HUES64 (cell line): ENCODE measurements around the gene TACC3.

Experiments used
- H3K27ac ChIP-seq: 2 replicates; pipeline ENCODE4 v1.7.0; 2013; ENCODE audit warnings: low read depth, low read length, inconsistent platforms
- H3K27me3 ChIP-seq: 2 replicates; pipeline ENCODE4 v1.6.1; 2013; ENCODE audit warnings: mild to moderate bottlenecking, low read length; ENCODE audit not compliant: insufficient read depth
- H3K36me3 ChIP-seq: 2 replicates; pipeline ENCODE4 v1.6.1; 2013; ENCODE audit warnings: mild to moderate bottlenecking, low read length; ENCODE audit not compliant: insufficient read depth
- H3K4me1 ChIP-seq: 2 replicates; pipeline ENCODE4 v1.6.1; 2013; ENCODE audit warnings: mild to moderate bottlenecking, low read length, moderate library complexity; ENCODE audit not compliant: insufficient read depth
- H3K4me3 ChIP-seq: 2 replicates; pipeline ENCODE4 v1.5.1; 2013; ENCODE audit warnings: mild to moderate bottlenecking, low read length, moderate library complexity
- H3K9ac ChIP-seq: 2 replicates; pipeline ENCODE4 v1.6.1; 2013; ENCODE audit warnings: mild to moderate bottlenecking, low read depth, low read length
- H3K9me3 ChIP-seq: 2 replicates; pipeline ENCODE4 v1.6.1; 2013; ENCODE audit warnings: low read depth, low read length; ENCODE audit not compliant: insufficient read depth
- WGBS: fragments of 150-250, 120-280 bp; methylation state at CpG from one replicate; pipeline ENCODE4 v1.1.7; 2013; ENCODE audit warnings: missing lambda C conversion rate; 5-methylcytosine and 5-hydroxymethylcytosine counted together

The TACC3 gene

DNA sequence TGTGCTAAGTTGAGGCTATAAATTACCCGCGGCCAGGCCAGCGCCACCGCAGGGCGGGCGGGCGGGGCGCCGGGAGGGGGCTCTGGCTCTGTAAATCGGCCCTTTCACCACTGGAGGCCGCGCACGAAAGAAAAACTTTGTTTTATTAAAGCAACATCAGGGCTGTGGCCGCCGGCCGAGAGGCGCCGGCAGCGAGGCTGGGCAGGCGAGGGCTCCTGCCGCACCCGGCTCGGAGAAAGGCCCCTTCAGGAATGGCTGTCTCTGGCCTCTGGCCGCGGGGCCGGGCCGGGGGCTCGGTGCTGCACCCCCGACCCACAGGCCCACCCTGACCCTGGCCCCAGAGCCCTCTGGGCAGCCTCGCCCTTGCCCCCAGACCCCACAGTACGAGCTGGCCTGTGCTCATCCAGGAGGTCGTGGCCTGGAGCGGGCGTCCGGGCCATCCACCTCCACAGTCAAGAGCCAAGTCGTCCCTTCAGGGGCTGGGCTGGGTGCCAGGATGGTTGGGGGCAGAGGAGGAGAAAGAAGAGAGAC, 42.3 kb downstream of the TACC3 start:
- WGBS: 59% methylated on average over 36 of the region's 36 CpGs
- Histone ChIP-seq H3K27ac (no peak overlapping the region), H3K36me3 (no peaks in the 10 kb centered on the region), H3K4me3 (no peak overlapping the region), H3K4me1 (peaks cover 20% of the 10 kb centered on the region), H3K27me3 (peaks cover 7% of the 10 kb centered on the region), H3K9ac (no peak overlapping the region), H3K9me3 (no peaks in the 10 kb centered on the region)

DNA sequence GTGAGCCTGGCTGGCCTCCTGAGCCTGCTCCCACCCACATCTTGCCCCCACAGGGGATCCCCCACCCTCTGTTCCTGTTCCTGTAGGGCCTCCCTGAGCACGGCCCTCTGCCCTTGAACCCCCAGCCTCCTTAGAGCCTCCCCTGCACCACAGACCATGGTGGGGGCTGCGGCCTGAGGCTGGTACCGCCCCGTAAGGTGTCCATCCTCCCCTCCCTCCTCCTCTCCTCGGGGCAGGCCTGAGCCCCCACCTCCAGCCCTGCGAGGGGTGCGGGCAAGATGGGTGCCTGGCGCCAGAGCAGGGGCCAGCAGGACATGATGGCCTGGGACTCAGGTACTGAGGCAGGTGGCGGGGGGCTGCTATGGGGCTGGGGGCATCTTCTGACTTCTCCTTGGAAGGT, 43.3 kb downstream of the TACC3 start:
- H3K36me3 ChIP-seq: no peaks in the 10 kb centered on the region
- H3K27me3 ChIP-seq: peaks cover 12% of the 10 kb centered on the region
- H3K27ac ChIP-seq: no peak overlapping the region
- peaks cover 21% of the 10 kb centered on the region for H3K4me1 ChIP-seq
- 94% methylated on average over 9 of the region's 9 CpGs for WGBS
- no peak overlapping the region for H3K9ac ChIP-seq
- H3K4me3 ChIP-seq: no peak overlapping the region
- H3K9me3 ChIP-seq: no peaks in the 10 kb centered on the region

DNA sequence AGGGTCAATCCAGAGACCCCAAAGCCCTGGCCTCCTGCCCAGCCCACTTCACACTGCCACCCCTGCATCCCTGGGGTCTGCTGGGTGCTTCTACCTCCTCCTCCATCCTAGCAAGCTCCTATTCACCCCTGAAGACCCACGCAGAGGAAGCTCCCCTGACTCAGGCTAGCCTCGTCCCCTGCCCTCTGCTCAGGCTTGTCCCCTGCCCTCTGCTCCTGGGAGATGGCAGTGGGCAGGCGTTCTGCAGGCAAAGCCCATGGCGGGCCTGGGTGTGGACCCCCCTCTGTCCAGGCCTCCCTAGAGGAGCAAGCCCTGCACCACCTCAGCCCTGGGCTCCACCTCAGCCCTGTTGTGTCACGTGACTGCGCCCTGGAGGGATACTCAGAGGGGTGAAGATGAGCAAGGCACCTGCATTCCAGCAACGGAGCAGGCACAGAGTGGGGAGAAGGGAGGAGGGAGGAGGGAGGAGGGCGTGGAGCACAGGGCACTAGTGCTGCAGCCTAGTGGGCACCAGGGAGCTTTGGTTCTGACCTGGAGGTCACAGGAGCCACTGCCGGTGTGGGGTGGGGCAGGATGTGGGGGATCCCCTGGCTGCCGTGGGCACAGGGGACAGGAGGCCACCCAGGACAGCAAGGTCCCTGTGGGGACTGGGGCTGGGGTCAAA, 44.2 kb downstream of the TACC3 start:
- Histone ChIP-seq H3K27me3 (peaks cover 12% of the 10 kb centered on the region), H3K4me1 (peaks cover 21% of the 10 kb centered on the region), H3K9ac (no peak overlapping the region), H3K36me3 (no peaks in the 10 kb centered on the region), H3K9me3 (no peaks in the 10 kb centered on the region), H3K27ac (no peak overlapping the region), H3K4me3 (no peak overlapping the region)
- WGBS: 60% methylated on average over 10 of the region's 10 CpGs

DNA sequence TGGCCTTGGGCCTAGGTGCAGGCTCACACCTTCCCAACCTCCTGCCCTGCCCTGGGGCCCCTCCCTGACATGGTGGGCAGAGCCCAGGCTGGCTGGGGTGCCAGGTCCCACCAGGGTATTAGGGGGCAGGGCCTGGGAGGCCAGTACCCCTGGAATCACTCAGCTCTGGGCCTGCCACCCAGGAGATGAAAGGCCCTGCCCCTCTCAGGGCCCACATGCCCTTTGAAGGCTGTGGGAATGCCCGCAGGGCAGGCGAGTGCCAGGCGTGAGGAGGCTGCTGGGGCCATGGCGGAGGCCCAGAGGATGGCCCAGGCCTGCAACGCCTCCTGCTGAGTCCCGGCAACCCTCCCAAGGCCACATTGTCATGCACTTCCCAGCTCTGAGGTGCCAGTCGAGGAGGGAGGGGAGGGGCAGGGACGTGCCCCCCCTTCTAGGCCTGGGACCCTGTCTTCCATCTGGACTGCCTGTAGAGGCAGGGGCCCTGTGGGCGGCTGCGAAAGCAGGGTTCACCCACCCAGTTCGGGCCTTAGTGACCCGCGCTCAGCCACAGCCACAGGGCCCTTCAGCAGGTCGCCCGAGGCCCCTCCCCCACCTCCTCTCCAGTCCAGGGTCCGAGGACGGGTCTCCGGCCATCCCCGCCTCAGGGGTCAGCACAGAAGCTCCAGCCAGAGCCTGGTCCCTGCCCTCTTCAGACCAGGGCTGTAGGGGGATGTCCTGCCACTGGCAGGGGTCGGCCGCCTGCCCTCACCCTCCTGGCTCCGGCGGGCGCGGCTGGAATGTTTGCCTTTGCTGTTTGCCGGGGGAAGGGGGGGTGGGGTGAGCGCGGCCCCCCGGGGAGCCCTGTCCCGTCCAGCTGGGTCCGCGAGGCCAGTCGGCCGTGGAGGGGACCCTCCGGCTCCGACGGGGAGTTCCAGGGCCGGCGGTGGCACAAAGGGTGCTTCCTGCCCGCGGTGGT, 45.1 kb downstream of the TACC3 start:
- Histone ChIP-seq H3K27me3 (peaks cover 12% of the 10 kb centered on the region), H3K9me3 (no peaks in the 10 kb centered on the region), H3K4me3 (peak overlapping the region; percentile 37), H3K4me1 (peaks cover 21% of the 10 kb centered on the region), H3K9ac (peak overlapping the region; percentile 41; the same call in 1 of the 2 replicates), H3K36me3 (no peaks in the 10 kb centered on the region), H3K27ac (peak overlapping the region; percentile 89; the same call in 1 of the 2 replicates)
- 7% methylated on average over 41 of the region's 41 CpGs for WGBS

DNA sequence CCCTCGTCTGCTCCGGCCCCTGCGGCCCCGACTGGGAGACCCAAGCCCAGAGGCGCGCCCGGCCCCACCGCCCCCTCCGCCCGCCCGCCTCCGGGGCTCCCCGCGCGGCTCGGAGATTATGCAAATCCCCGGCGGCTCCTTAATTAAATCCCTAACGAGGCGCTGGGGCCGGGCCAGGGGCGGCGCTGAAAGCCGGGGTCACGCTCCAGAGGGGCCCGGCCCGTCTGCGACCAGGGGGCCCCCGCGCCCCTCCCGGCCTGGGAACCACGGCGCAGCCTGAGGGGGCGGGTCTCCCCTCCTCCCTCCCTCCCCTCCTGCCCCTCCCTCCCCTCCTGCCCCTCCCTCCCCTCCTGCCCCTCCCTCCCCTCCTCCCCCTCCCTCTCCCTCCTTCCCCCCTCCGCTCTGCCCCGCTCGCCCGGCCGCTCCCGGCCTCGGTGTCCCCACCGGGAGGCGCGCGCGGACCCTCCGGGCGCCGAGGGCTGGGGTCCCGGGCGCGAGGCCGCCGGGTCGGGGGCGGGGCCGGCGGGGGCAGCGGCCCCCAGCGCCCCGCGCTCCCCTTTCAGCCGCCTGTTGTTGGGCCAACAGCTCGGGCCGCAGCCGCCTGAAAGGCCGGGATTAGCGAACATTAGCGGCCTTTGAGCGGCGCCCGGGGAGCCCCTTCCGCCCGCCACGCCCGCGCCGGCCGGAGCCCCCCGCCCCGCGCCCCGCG, 45.9 kb downstream of the TACC3 start:
- H3K9me3 ChIP-seq: no peaks in the 10 kb centered on the region
- H3K9ac ChIP-seq: peak overlapping the region; percentile 41; the same call in 1 of the 2 replicates
- H3K27me3 ChIP-seq: peaks cover 12% of the 10 kb centered on the region
- peak overlapping the region; percentile 37 for H3K4me3 ChIP-seq
- H3K27ac ChIP-seq: peak overlapping the region; percentile 89; the same call in 1 of the 2 replicates
- under 1% methylated on average over 80 of the region's 84 CpGs for WGBS
- H3K4me1 ChIP-seq: peaks cover 21% of the 10 kb centered on the region
- no peaks in the 10 kb centered on the region for H3K36me3 ChIP-seq

DNA sequence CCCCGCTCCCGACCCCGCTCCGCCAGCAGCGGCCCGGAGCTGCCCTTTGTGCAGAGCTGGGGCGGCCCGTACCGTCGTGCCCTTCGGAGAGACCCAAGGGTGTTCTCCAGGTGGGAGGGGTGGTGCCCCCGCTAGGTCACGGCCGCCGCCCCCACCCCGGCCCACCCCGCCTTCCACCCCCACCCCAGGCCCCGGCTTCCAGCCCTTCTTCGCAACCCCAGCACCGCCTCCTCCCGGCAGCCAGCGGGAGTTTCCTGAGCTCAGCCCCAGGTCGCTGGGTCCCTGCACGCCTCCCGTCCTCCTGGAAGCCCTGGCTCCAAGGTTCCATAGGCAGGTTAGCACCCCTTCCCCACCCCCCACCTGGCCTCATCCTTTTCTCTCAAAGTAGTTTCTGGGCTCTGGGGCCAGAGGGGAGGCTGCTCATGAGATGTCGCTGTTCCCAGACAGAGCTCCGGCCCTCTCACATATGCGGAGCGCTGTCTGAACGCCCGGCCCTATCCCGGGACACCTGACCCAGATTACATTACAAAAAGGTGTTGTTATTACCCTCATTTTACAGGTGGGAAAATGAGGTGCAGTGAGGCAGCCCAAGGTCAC, 46.5 kb downstream of the TACC3 start:
- H3K9ac ChIP-seq: no peak overlapping the region
- H3K36me3 ChIP-seq: no peaks in the 10 kb centered on the region
- peak overlapping the region; percentile 46; the same call in 1 of the 2 replicates for H3K27ac ChIP-seq
- H3K4me1 ChIP-seq: peaks cover 21% of the 10 kb centered on the region
- peak overlapping the region; percentile 41 for H3K4me3 ChIP-seq
- WGBS: 5% methylated on average over 25 of the region's 32 CpGs
- no peaks in the 10 kb centered on the region for H3K9me3 ChIP-seq
- H3K27me3 ChIP-seq: peaks cover 12% of the 10 kb centered on the region

DNA sequence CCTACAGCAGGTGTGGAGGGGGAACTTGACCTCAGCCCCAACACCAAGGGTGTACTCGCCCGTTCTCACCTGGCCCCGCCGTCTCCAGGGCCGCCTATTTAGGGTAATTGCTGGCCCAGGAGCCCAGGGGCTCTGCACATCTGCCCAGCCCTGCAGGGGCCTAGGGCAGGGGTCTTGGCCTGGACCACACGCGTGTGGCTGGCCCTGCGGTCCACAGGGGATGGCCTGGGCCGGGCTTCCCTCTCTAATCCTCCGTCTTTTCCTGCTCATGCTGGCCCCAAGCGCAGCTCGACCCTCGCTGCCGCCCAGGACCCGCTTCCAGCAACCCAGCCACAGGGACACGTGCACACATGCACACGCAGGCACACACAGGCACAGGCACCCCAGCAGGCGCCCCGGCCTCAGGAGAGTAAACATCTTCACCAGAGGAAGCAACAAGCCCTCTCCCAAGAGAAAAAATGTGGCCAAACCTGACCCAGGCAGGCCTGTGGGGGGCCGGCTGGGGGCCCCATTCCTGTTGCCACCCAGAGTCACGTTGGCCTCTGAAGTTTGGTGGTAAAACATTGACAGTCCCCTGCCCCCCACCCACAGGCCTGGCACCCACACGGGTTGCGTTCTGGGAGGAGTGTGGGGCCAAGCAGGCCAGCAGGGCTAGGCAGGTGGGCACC, 47.2 kb downstream of the TACC3 start:
- Histone ChIP-seq H3K4me3 (peak overlapping the region; percentile 41; the same call in 1 of the 2 replicates), H3K9ac (no peak overlapping the region), H3K9me3 (no peaks in the 10 kb centered on the region), H3K27me3 (peaks cover 12% of the 10 kb centered on the region), H3K27ac (peak overlapping the region; percentile 35; the same call in 1 of the 2 replicates), H3K4me1 (peaks cover 21% of the 10 kb centered on the region), H3K36me3 (no peaks in the 10 kb centered on the region)
- WGBS: 67% methylated on average over 23 of the region's 23 CpGs

DNA sequence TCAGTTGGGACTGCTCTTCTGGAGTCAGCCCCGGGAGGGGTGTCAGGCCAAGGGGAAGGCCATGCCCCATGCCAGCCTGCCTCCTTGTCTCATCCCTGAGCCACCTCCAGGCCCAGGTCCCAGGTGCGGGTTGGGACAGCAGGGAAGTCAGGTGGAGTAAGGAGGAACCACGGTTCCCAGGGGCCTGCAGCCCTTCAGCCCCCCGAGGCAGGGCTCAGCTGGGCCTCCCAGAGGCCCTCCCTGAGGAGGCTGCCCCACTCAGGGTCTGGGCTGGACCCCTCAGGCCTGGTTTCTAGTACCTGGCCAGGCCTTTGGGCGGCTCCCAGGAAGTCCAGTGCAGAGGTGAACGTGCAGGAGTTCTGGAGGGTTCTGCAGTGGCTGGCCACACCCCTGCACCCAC, 48.4 kb downstream of the TACC3 start:
- Histone ChIP-seq H3K27me3 (peaks cover 12% of the 10 kb centered on the region), H3K36me3 (no peaks in the 10 kb centered on the region), H3K27ac (no peak overlapping the region), H3K9ac (no peak overlapping the region), H3K4me3 (no peak overlapping the region), H3K9me3 (no peaks in the 10 kb centered on the region), H3K4me1 (peaks cover 21% of the 10 kb centered on the region)
- WGBS: 93% methylated on average over 6 of the region's 6 CpGs

DNA sequence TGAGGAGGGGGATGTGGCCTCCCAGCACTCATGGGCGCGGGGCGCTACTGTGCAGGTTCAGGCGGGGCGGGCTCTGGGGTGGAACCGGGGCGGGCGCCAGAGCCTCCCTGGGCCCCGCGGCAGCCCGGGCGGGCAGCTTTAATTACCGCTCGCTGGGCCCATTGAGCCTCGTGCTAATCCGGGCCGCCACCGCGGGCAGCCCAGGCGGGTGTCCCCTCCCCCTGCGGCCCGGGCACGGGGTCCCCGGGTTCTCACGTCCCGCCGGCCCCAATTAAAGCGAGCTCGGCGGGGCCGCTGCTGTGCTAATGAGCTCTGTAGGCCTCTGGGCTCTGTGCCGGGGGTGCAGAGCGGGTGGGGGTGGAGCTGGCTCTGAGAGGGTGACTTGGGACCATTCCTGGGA, 48.9 kb downstream of the TACC3 start:
- Histone ChIP-seq H3K9me3 (no peaks in the 10 kb centered on the region), H3K4me3 (no peak overlapping the region), H3K27ac (no peak overlapping the region), H3K9ac (no peak overlapping the region), H3K27me3 (peaks cover 12% of the 10 kb centered on the region), H3K36me3 (no peaks in the 10 kb centered on the region), H3K4me1 (peaks cover 21% of the 10 kb centered on the region)
- WGBS: 74% methylated on average over 31 of the region's 33 CpGs

DNA sequence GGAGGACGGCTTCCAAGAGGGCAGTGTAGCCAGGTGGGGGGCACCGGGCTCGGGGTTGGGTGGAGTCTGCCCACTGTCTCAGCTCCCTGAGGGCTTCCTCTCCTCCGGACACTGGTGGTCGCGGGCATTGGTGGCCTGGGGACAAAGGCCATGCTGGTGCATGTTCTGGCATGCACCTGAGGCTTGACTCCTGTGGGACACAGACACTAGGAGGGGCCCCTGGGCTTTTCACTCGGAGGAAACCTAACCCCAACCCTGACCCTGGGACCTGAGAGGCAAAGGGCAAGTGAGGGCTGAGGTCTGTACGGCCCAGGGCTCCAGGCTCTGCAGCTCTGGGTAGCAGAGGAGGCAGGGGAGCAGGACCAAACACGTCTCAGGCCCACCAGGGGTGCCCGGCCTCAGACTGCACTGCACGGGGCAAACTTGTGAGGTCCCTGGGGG, 49.5 kb downstream of the TACC3 start:
- peaks cover 16% of the 10 kb centered on the region for H3K4me1 ChIP-seq
- WGBS: 88% methylated on average over 11 of the region's 11 CpGs

More for the DNA sequence above, 49.5 kb downstream of the TACC3 start:
- Histone ChIP-seq H3K27ac (no peak overlapping the region), H3K4me3 (no peak overlapping the region), H3K36me3 (no peaks in the 10 kb centered on the region), H3K9ac (no peak overlapping the region), H3K27me3 (peaks cover 12% of the 10 kb centered on the region), H3K9me3 (no peaks in the 10 kb centered on the region)
